HG02973 (cell line): ENCODE results near the gene RERE.
A peak's percentile ranks its signal among the peaks of the same experiment; 100 is the strongest.

ENCODE experiments used
- ATAC-seq: cut with Tn5 transposase; IDR thresholded peaks from one replicate; pipeline ENCODE4 v1.9.1; 2021; ENCODE audit warnings: moderate library complexity; ENCODE audit not compliant: unreplicated experiment

Gene RERE

DNA sequence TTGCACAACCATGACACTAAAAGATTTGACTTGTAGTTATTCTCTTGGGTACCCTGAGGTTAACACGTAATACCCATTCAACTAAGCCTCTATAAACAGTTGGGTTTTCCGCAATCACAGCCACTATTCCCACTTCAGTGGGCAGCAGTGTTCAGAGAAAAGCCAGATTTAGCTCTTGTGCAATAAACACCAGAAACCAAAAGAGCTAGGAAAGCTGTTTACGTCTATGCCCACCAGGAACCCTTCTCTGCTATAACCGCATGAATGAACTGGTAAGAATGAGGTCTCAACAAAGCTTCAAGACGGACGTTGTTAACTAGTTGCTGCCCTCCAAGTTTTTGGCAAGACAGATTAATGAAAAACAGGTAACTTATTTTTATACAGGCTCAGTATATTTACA is 398.3 kb downstream of the RERE start:
- ATAC-seq = no peak

GRCh38 chr1:8418301-8418700 is 399.1 kb downstream of the RERE start:
- ATAC-seq = no peak

GRCh38 chr1:8417625-8418024 is 399.8 kb downstream of the RERE start:
- ATAC-seq = no peak

DNA sequence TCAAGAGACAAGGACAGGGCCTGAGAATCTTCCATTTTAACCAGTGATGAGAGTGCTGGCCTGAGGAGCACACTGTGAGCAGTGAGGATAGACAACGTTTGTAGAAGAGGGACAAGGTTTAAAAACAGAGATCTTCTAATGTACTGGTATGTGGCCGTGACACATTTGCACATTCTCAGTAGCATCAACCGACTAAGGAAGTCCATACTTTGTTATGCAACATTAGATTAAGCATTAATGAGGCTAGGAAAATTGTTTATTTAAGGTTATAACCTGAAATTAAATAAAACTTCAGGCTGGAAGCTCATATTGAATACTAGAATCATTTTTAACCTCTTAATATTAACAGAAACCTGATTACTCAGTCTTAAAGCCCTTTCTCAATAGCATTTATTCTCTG is 400.6 kb downstream of the RERE start:
- ATAC-seq = no peak

DNA sequence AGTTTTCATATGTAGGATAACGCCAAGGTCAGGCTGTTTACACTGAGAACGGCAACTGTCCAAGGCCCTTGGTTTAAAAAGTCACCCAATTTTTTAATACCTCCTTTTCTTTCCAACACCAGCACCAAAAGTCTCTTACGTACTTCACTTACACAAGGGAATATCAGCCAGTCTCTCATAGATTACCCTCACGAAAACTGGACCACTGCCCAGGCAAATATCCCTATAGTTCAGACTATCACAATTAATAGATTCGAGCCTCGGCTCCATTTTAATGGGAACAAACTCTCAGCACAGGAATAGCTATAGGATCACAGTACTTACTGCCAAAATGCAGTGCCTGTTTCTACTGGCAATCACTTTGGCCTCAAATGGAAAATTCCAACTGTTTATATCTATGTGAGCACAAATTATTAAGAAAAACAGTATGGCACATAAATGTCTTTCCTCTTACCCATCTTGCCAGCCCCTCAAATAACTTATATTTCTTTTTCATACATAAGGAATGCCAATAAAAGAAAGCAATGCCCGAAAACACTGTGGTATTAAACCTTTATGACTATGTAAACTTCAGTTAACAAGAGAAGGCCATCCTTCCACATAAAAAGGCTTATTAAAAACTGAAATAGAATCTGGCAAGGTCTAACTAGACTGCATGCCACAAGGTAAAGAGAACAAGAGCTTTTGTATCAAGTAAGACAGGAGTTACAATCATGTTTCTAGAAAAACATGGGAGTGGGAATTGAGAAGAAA is 401.7 kb downstream of the RERE start:
- no peak for ATAC-seq

GRCh38 chr1:8412183-8412831 is 405.1 kb downstream of the RERE start:
- ATAC-seq = no peak

DNA sequence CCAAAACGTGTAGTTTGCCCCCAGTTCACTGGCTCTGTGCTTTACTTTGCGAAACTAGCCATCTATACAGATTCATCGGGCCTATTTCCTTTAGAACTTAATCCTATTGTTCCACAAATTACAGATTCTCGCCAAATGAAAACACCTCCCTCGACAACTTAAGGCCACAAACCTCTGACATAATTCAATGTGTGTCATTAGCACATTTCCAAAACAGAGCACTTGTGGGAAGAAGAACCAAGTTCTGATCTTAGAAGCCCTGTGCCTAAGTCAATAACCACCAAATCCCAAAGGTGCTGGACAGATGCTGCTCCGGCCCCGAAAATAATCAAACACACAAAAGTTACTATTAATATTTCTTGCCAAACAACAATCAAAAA is 405.6 kb downstream of the RERE start:
- no peak for ATAC-seq

DNA sequence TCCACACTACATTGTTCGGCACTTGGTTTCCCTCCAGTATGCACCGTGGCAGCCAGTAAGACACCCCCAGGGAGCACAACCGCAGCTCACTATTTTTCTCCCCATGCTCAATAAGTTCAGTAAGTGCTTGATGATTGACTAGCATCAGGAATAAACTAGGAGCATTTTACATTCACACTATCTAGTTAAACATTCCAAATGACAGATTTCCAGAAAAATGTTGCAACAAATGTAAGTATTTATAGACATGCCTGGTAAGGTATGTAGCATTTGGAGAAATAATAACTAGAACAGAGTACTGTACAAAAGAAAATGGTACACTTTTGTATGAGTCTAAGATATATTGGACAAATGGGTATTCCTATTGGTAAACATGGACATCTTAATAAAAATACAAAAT is 406.6 kb downstream of the RERE start:
- ATAC-seq = no peak

- no peak for ATAC-seq
Observed at GRCh38 chr1:8409606-8410005, 407.8 kb downstream of the RERE start.

DNA sequence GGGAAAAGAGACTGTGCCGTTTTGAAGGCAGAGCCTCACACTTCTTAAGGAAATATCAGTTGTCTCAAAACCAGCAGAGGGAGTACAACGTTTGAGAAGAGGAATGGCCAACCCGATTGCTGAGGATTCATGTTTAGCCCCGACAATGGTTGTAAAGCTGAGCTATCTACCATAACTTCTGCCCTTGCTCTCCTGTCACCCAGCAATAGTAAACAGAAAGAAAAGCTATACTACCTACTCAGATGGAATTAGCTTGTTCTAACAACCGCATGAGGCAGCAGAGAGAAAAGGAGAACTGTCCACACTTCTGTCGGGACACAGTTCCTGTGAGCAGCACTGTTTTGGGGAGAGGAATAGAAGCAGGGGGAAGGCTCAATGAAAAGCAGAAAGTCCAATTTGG is 408.3 kb downstream of the RERE start:
- no peak for ATAC-seq

DNA sequence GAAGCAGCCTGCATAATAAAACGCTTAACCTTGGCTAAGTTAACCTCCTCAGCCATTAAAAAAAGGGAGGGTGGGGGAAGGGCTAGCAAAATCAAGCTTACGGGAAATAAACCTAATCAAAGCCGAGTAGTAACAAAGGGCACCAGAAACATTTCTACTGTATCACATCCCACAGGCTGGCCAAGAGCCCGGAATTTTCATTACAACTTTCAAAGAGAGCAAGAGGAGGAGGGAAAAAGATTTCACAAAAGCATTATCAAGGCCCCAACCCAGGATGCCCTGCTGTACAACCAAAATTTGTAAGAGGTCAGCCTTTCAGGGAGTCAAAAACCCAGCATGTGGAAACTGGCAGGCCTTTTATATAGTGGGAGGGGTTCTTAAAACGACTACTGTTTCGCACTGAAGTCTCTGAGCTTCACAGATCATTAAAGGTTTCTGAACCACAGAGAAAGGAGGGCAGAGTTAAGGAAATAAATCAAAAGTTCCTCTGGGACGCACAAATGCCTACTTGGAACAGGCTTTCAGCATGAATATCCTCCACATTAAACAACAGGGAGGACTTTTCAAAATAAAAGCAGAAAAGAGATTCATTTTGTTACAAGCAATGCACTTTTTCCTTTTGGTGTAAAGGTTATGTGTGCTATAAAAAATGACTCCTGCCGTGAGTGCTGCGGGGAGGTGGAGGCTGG is 409.1 kb downstream of the RERE start:
- no peak for ATAC-seq

DNA sequence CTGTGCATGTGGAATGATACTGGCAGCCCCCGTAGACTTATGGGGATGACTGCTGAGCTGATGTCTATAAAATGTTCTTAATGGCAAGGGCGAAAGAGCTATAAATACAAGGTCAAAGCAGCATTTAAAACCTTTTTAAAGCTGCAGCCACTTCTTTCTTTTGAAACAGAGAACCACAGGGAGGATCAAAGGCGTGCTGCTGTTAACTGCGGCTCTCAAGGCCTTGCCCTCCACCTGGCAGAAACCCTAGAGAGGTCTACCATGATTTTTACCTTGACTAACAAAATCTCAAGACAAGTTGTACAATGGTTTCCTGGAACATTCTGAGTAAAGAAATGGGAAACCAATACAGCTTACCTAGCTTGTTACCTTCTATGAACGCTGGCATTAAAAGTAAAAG is 409.8 kb downstream of the RERE start:
- no peak for ATAC-seq

GRCh38 chr1:8406960-8407359 is 410.5 kb downstream of the RERE start:
- ATAC-seq = no peak

GRCh38 chr1:8406011-8406410 is 411.4 kb downstream of the RERE start:
- no peak for ATAC-seq

DNA sequence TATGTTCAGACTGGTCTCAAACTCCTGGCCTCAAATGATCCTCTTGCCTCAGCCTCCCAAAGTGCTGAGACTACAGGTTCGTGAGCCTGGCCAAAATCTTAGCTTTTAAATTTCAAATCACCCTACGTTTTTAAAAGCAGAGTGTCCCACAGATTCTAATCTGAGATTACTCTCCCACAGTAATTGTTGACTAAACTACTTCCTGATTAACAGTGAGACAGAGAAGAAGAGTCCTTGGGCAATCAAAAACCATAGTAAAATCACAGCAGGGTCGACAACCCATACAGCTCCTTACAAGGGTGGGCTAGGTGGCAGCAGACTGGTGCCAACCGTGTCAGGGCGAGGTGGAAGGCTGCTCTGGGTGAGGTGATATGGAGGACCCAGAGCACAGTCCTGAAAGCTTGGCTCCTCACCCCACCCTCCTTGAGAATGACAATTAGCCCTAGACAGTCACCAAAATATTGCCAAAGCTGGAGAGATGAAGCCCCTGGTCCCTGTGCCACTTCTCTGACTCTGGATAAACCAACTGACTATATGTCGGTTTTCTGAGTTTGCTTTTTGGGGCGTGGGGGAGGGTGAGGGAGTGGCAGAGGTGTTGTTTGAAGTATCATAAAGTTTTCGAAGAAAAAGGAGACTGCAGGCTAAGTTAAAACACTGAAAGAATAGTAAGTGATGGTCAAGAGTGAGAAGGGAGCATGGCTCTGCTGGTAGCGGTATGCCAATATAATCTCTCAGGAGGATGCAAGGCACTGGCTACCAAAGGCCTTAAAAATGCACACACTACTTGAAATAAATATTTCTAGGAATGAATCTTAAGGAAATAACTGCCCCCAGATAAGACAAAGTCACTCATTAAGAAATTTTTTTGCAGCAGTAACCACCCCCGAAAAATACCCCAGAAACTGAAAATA is 412.7 kb downstream of the RERE start:
- ATAC-seq = no peak

- ATAC-seq = no peak
Observed at GRCh38 chr1:8402109-8402710, 415.2 kb downstream of the RERE start.

DNA sequence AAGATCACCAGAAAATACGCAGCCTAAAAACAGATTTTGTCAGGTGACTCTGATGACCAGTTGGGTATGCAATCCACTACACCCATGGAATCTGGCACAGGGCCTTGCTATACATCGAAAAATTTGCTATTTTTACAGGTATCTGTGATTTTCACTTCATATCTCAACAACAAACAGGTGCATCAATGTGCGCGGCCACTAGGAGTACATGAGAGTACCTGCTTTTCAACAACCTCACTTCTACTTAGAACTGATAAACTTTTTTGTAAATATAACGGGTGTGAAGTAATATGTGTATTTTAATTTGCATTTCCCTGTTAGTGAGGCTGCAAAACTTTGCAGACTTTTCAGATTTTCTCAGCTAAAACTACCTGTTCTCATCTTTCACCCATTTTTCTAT is 418.8 kb downstream of the RERE start:
- no peak for ATAC-seq

GRCh38 chr1:8398086-8398485 is 419.4 kb downstream of the RERE start:
- ATAC-seq = no peak

- peak; percentile 47 for ATAC-seq
Observed at GRCh38 chr1:8397511-8397910, 419.9 kb downstream of the RERE start.

GRCh38 chr1:8396786-8397406 is 420.5 kb downstream of the RERE start:
- peak; percentile 43 for ATAC-seq
